ENCODE measurements around the gene APOD. TPM values are rescaled to one million over a fixed set of nuclear protein-coding genes. Genes with fewer than 3 reads are reported as not detected.

APOD gene
- polyA plus RNA-seq, 1 experiment, result 8.3 TPM

GRCh38 chr3:195571361-195571760 is 12.4 kb downstream of the APOD start:
- no peak for DNase-seq (ENCODE audit: low read depth)
- H3K36me3 ChIP-seq (ENCODE audit: control insufficient read depth, insufficient read depth, low read length), result no peaks in the 10 kb centered on the region
- TF ChIP-seq, protein P1, sequence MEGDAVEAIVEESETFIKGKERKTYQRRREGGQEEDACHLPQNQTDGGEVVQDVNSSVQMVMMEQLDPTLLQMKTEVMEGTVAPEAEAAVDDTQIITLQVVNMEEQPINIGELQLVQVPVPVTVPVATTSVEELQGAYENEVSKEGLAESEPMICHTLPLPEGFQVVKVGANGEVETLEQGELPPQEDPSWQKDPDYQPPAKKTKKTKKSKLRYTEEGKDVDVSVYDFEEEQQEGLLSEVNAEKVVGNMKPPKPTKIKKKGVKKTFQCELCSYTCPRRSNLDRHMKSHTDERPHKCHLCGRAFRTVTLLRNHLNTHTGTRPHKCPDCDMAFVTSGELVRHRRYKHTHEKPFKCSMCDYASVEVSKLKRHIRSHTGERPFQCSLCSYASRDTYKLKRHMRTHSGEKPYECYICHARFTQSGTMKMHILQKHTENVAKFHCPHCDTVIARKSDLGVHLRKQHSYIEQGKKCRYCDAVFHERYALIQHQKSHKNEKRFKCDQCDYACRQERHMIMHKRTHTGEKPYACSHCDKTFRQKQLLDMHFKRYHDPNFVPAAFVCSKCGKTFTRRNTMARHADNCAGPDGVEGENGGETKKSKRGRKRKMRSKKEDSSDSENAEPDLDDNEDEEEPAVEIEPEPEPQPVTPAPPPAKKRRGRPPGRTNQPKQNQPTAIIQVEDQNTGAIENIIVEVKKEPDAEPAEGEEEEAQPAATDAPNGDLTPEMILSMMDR (IDR thresholded peaks at IDR 0.05; ENCODE audit: insufficient read depth, low read depth, low read length), result no peak
- no peak overlapping the region for H3K4me3 ChIP-seq (ENCODE audit: low read depth, low read length)
- H3K27me3 ChIP-seq (ENCODE audit: control insufficient read depth, insufficient read depth, low read length), result peaks cover 2% of the 10 kb centered on the region; the same call in 1 of the 2 replicates
- CTCF ChIA-PET, result interaction anchor here (2.4 kb wide), 1 partner anchor 13 kb away, joined by 5 read pairs; no protein-coding TSS in a partner anchor
- POLR2A ChIA-PET, result no interaction called here

- CTCF ChIA-PET, result interaction anchor here (2.4 kb wide), 1 partner anchor 12 kb away, joined by 5 read pairs; no protein-coding TSS in a partner anchor
- POLR2A ChIA-PET, result no interaction called here
Measured at GRCh38 chr3:195570912-195571311, 12.8 kb downstream of the APOD start.

DNA sequence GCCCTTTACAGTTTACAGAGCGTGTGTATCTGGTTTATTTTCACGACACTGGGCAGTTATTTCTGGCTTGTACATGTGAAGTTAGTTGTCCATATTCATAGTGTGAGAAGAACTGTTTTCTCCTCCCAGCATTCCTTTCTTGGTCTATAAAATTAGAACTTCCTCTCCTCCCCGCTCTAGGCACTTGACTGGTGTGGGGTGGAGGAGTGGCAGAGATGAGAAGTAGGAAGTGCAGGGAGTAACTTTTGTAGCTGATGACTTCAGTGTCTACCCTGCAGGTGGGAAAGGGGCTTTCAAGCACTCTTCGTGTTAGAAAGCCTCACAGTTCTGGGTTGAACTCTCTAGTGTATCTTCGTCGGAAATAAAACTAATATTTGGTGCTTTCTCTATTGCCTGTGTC is 13.4 kb downstream of the APOD start:
- no peak overlapping the region for H3K4me3 ChIP-seq (ENCODE audit: low read depth, low read length)
- POLR2A ChIA-PET, result no interaction called here

More at GRCh38 chr3:195570912-195571311, 12.8 kb downstream of the APOD start:
- no peaks in the 10 kb centered on the region for H3K36me3 ChIP-seq (ENCODE audit: control insufficient read depth, insufficient read depth, low read length)
- H3K4me3 ChIP-seq (ENCODE audit: low read depth, low read length), result no peak overlapping the region
- DNase-seq (ENCODE audit: low read depth), result no peak
- H3K27me3 ChIP-seq (ENCODE audit: control insufficient read depth, insufficient read depth, low read length), result peaks cover 2% of the 10 kb centered on the region; the same call in 1 of the 2 replicates
- TF ChIP-seq, protein P1 (IDR thresholded peaks at IDR 0.05; ENCODE audit: insufficient read depth, low read depth, low read length), result no peak

GRCh38 chr3:195568630-195569029 is 15.1 kb downstream of the APOD start:
- no peak overlapping the region for H3K4me3 ChIP-seq (ENCODE audit: low read depth, low read length)
- H3K27me3 ChIP-seq (ENCODE audit: control insufficient read depth, insufficient read depth, low read length), result peaks cover 2% of the 10 kb centered on the region; the same call in 1 of the 2 replicates
- TF ChIP-seq, protein P1 (IDR thresholded peaks at IDR 0.05; ENCODE audit: insufficient read depth, low read depth, low read length), result no peak
- POLR2A ChIA-PET, result no interaction called here
- DNase-seq (ENCODE audit: low read depth), result no peak
- CTCF ChIA-PET, result interaction anchor here (2.2 kb wide), 1 partner anchor 10 kb away, joined by 8 read pairs; no protein-coding TSS in a partner anchor
- H3K36me3 ChIP-seq (ENCODE audit: control insufficient read depth, insufficient read depth, low read length), result no peaks in the 10 kb centered on the region

More for the DNA sequence above, 13.4 kb downstream of the APOD start:
- CTCF ChIA-PET, result interaction anchor here (2.4 kb wide), 1 partner anchor 12 kb away, joined by 5 read pairs; no protein-coding TSS in a partner anchor
- TF ChIP-seq, protein P1 (IDR thresholded peaks at IDR 0.05; ENCODE audit: insufficient read depth, low read depth, low read length), result no peak
- Histone ChIP-seq H3K36me3 (ENCODE audit: control insufficient read depth, insufficient read depth, low read length) (no peaks in the 10 kb centered on the region), H3K27me3 (ENCODE audit: control insufficient read depth, insufficient read depth, low read length) (peaks cover 2% of the 10 kb centered on the region; the same call in 1 of the 2 replicates)
- no peak for DNase-seq (ENCODE audit: low read depth)

GRCh38 chr3:195566797-195567196 is 16.9 kb downstream of the APOD start:
- ChIA-PET POLR2A (no interaction called here), CTCF (interaction anchor here (0.9 to 2.2 kb wide), 2 partner anchors 9 to 15 kb away, joined by 3 to 8 read pairs; no protein-coding TSS in a partner anchor)
- H3K36me3 ChIP-seq (ENCODE audit: control insufficient read depth, insufficient read depth, low read length), result no peaks in the 10 kb centered on the region
- peaks cover 5% of the 10 kb centered on the region for H3K27me3 ChIP-seq (ENCODE audit: control insufficient read depth, insufficient read depth, low read length)
- H3K4me3 ChIP-seq (ENCODE audit: low read depth, low read length), result no peak overlapping the region
- DNase-seq (ENCODE audit: low read depth), result no peak
- TF ChIP-seq, protein P1 (IDR thresholded peaks at IDR 0.05; ENCODE audit: insufficient read depth, low read depth, low read length), result no peak

Measured in BJ (cell line).